ENCODE data around the gene TCF7L2. TPM values are rescaled to one million over a fixed set of nuclear protein-coding genes. Genes with fewer than 3 reads are reported as not detected.

Gene TCF7L2
- polyA plus RNA-seq, 4 donors, result 40.8 to 47.4 (median 43.3) TPM

GRCh38 chr10:112962343-112962742 lies 12.3 kb downstream of the TCF7L2 start:
- DNase-seq (ENCODE audit: low read depth in 4 of 4, low spot score in 3 of 4), result no peak

GRCh38 chr10:112963835-112964234 lies 13.8 kb downstream of the TCF7L2 start:
- no peak for DNase-seq (ENCODE audit: low read depth in 4 of 4, low spot score in 3 of 4)

GRCh38 chr10:112964482-112964881 lies 14.4 kb downstream of the TCF7L2 start:
- DNase-seq (ENCODE audit: low read depth in 4 of 4, low spot score in 3 of 4), result no peak

- DNase-seq (ENCODE audit: low read depth in 4 of 4, low spot score in 3 of 4), result no peak
Measured at GRCh38 chr10:112966194-112966855, 16.3 kb downstream of the TCF7L2 start.

GRCh38 chr10:112967200-112967599 lies 17.2 kb downstream of the TCF7L2 start:
- DNase-seq (ENCODE audit: low read depth in 4 of 4, low spot score in 3 of 4), result no peak

- DNase-seq (ENCODE audit: low read depth in 4 of 4, low spot score in 3 of 4), result no peak
Measured at GRCh38 chr10:112969131-112969530, 19.1 kb downstream of the TCF7L2 start.

GRCh38 chr10:112969542-112969941 lies 19.5 kb downstream of the TCF7L2 start:
- DNase-seq (ENCODE audit: low read depth in 4 of 4, low spot score in 3 of 4), result no peak

- no peak for DNase-seq (ENCODE audit: low read depth in 4 of 4, low spot score in 3 of 4)
Measured at GRCh38 chr10:112970021-112970420, 20.0 kb downstream of the TCF7L2 start.

GRCh38 chr10:112972606-112973005 lies 22.6 kb downstream of the TCF7L2 start:
- no peak for DNase-seq (ENCODE audit: low read depth in 4 of 4, low spot score in 3 of 4)

- DNase-seq (ENCODE audit: low read depth in 4 of 4, low spot score in 3 of 4), result no peak
Measured at GRCh38 chr10:112973046-112973445, 23.0 kb downstream of the TCF7L2 start.

- no peak for DNase-seq (ENCODE audit: low read depth in 4 of 4, low spot score in 3 of 4)
Measured at GRCh38 chr10:112973805-112974204, 23.8 kb downstream of the TCF7L2 start.

GRCh38 chr10:112977426-112977898 lies 27.4 kb downstream of the TCF7L2 start:
- no peak for DNase-seq (ENCODE audit: low read depth in 4 of 4, low spot score in 3 of 4)

GRCh38 chr10:112979927-112980326 lies 29.9 kb downstream of the TCF7L2 start:
- no peak for DNase-seq (ENCODE audit: low read depth in 4 of 4, low spot score in 3 of 4)

- no peak for DNase-seq (ENCODE audit: low read depth in 4 of 4, low spot score in 3 of 4)
Measured at GRCh38 chr10:112980937-112981336, 30.9 kb downstream of the TCF7L2 start.

- DNase-seq (ENCODE audit: low read depth in 4 of 4, low spot score in 3 of 4), result no peak
Measured at GRCh38 chr10:112981553-112981952, 31.5 kb downstream of the TCF7L2 start.

GRCh38 chr10:112983444-112984056 lies 33.5 kb downstream of the TCF7L2 start:
- no peak for DNase-seq (ENCODE audit: low read depth in 4 of 4, low spot score in 3 of 4)

- no peak for DNase-seq (ENCODE audit: low read depth in 4 of 4, low spot score in 3 of 4)
Measured at GRCh38 chr10:112984756-112985155, 34.7 kb downstream of the TCF7L2 start.

- DNase-seq (ENCODE audit: low read depth in 4 of 4, low spot score in 3 of 4), result no peak
Measured at GRCh38 chr10:112985690-112986543, 35.9 kb downstream of the TCF7L2 start.

- no peak for DNase-seq (ENCODE audit: low read depth in 4 of 4, low spot score in 3 of 4)
Measured at GRCh38 chr10:112986544-112987190, 36.6 kb downstream of the TCF7L2 start.

GRCh38 chr10:112988839-112989406 lies 38.9 kb downstream of the TCF7L2 start:
- DNase-seq (ENCODE audit: low read depth in 4 of 4, low spot score in 3 of 4), result no peak

- DNase-seq (ENCODE audit: low read depth in 4 of 4, low spot score in 3 of 4), result no peak
Measured at GRCh38 chr10:112989826-112990225, 39.8 kb downstream of the TCF7L2 start.

Measured in right renal pelvis (tissue), 4 donors.